ENCODE results near the gene RGS6. TPM values are rescaled to one million over a fixed set of nuclear protein-coding genes. Genes with fewer than 3 reads are reported as not detected.

The RGS6 gene
- total and polyA plus RNA-seq, 2 experiments from 2014 or later = not detected

GRCh38 chr14:72544615-72545387 lies 612.6 kb downstream of the RGS6 start:
- no peak for DNase-seq
- H3K4me1 ChIP-seq (ENCODE audit: insufficient read depth) = no peaks in the 10 kb centered on the region
- H3F3A ChIP-seq (ENCODE audit: insufficient read depth) = no peaks in the 10 kb centered on the region
- H3K9me3 ChIP-seq (ENCODE audit: low read depth) = no peaks in the 10 kb centered on the region
- in situ Hi-C loops (cut with MboI) = no loop called here
- H3K9ac ChIP-seq = no peak overlapping the region
- no peak overlapping the region for H3K4me3 ChIP-seq
- no peak overlapping the region for H2AFZ ChIP-seq
- H3K27me3 ChIP-seq (replicated peaks; ENCODE audit: insufficient read depth) = no peaks in the 10 kb centered on the region
- WGBS, 2 experiments (ENCODE audit: low coverage in 1 of 2, low lambda C conversion rate in 2 of 2, missing lambda C conversion rate in 2 of 2) = 50 to 61% methylated on average over 8 of the region's 8 CpGs
- no peaks in the 10 kb centered on the region for H4K20me1 ChIP-seq (ENCODE audit: insufficient read depth)
- no peaks in the 10 kb centered on the region for H3K79me2 ChIP-seq (ENCODE audit: insufficient read depth)
- H3K4me2 ChIP-seq (ENCODE audit: unreplicated experiment) = no peak overlapping the region
- no peaks in the 10 kb centered on the region for H3K9me2 ChIP-seq (ENCODE audit: insufficient read depth)
- H3K27ac ChIP-seq = no peak overlapping the region
- no peaks in the 10 kb centered on the region for H3K36me3 ChIP-seq (ENCODE audit: low read depth)
- no peak for TF ChIP-seq EZH2phosphoT487 (IDR thresholded peaks at IDR 0.05; ENCODE audit: insufficient read depth, low read depth)
- TF ChIP-seq EZH2 (IDR thresholded peaks at IDR 0.05; ENCODE audit: insufficient read depth, poor library complexity, severe bottlenecking) = no peak

- no peaks in the 10 kb centered on the region for H3K36me3 ChIP-seq (ENCODE audit: low read depth)
- in situ Hi-C loops (cut with MboI) = no loop called here
- no peak overlapping the region for H3K27ac ChIP-seq
- H3F3A ChIP-seq (ENCODE audit: insufficient read depth) = no peaks in the 10 kb centered on the region
- no peaks in the 10 kb centered on the region for H3K79me2 ChIP-seq (ENCODE audit: insufficient read depth)
- no peak for TF ChIP-seq EZH2 (IDR thresholded peaks at IDR 0.05; ENCODE audit: insufficient read depth, poor library complexity, severe bottlenecking)
- TF ChIP-seq EZH2phosphoT487 (IDR thresholded peaks at IDR 0.05; ENCODE audit: insufficient read depth, low read depth) = no peak
- no peaks in the 10 kb centered on the region for H3K9me2 ChIP-seq (ENCODE audit: insufficient read depth)
- no peak overlapping the region for H3K4me2 ChIP-seq (ENCODE audit: unreplicated experiment)
- no peaks in the 10 kb centered on the region for H3K4me1 ChIP-seq (ENCODE audit: insufficient read depth)
- WGBS, 2 experiments (ENCODE audit: low coverage in 1 of 2, low lambda C conversion rate in 2 of 2, missing lambda C conversion rate in 2 of 2) = 68% methylated on average over 13 of the region's 13 CpGs
- peak; percentile 30 for DNase-seq
- no peaks in the 10 kb centered on the region for H3K27me3 ChIP-seq (replicated peaks; ENCODE audit: insufficient read depth)
- no peak overlapping the region for H3K9ac ChIP-seq
- no peaks in the 10 kb centered on the region for H4K20me1 ChIP-seq (ENCODE audit: insufficient read depth)
- H3K4me3 ChIP-seq = no peak overlapping the region
- no peak overlapping the region for H2AFZ ChIP-seq
- no peaks in the 10 kb centered on the region for H3K9me3 ChIP-seq (ENCODE audit: low read depth)
Measured at GRCh38 chr14:72545411-72546311, 613.4 kb downstream of the RGS6 start.

- Histone ChIP-seq H2AFZ (no peak overlapping the region), H3K9ac (no peak overlapping the region), H3K9me2 (ENCODE audit: insufficient read depth) (no peaks in the 10 kb centered on the region), H3K4me3 (no peak overlapping the region), H3K36me3 (ENCODE audit: low read depth) (no peaks in the 10 kb centered on the region), H3K79me2 (ENCODE audit: insufficient read depth) (no peaks in the 10 kb centered on the region), H3K4me2 (ENCODE audit: unreplicated experiment) (no peak overlapping the region), H3K27ac (no peak overlapping the region), H3K27me3 (replicated peaks; ENCODE audit: insufficient read depth) (no peaks in the 10 kb centered on the region), H3K4me1 (ENCODE audit: insufficient read depth) (no peaks in the 10 kb centered on the region), H3K9me3 (ENCODE audit: low read depth) (no peaks in the 10 kb centered on the region), H3F3A (ENCODE audit: insufficient read depth) (no peaks in the 10 kb centered on the region), H4K20me1 (ENCODE audit: insufficient read depth) (no peaks in the 10 kb centered on the region)
- TF ChIP-seq EZH2 (IDR thresholded peaks at IDR 0.05; ENCODE audit: insufficient read depth, poor library complexity, severe bottlenecking) (no peak), EZH2phosphoT487 (IDR thresholded peaks at IDR 0.05; ENCODE audit: insufficient read depth, low read depth) (no peak)
- WGBS, 2 experiments (ENCODE audit: low coverage in 1 of 2, low lambda C conversion rate in 2 of 2, missing lambda C conversion rate in 2 of 2) = 70 to 76% methylated on average over 16 of the region's 16 CpGs
- no peak for DNase-seq
- in situ Hi-C loops (cut with MboI) = no loop called here
Measured at GRCh38 chr14:72546344-72547016, 614.3 kb downstream of the RGS6 start.

- Histone ChIP-seq H3K27me3 (replicated peaks; ENCODE audit: insufficient read depth) (no peaks in the 10 kb centered on the region), H3K4me2 (ENCODE audit: unreplicated experiment) (no peak overlapping the region), H3F3A (ENCODE audit: insufficient read depth) (no peaks in the 10 kb centered on the region), H4K20me1 (ENCODE audit: insufficient read depth) (no peaks in the 10 kb centered on the region), H3K9ac (no peak overlapping the region), H3K27ac (no peak overlapping the region), H2AFZ (no peak overlapping the region), H3K9me3 (ENCODE audit: low read depth) (no peaks in the 10 kb centered on the region), H3K36me3 (ENCODE audit: low read depth) (no peaks in the 10 kb centered on the region), H3K9me2 (ENCODE audit: insufficient read depth) (no peaks in the 10 kb centered on the region), H3K4me3 (no peak overlapping the region), H3K4me1 (ENCODE audit: insufficient read depth) (no peaks in the 10 kb centered on the region), H3K79me2 (ENCODE audit: insufficient read depth) (no peaks in the 10 kb centered on the region)
- WGBS, 2 experiments (ENCODE audit: low coverage in 1 of 2, low lambda C conversion rate in 2 of 2, missing lambda C conversion rate in 2 of 2) = 66 to 70% methylated on average over 9 of the region's 9 CpGs
- no peak for DNase-seq
- TF ChIP-seq EZH2 (IDR thresholded peaks at IDR 0.05; ENCODE audit: insufficient read depth, poor library complexity, severe bottlenecking) = no peak
- no peak for TF ChIP-seq EZH2phosphoT487 (IDR thresholded peaks at IDR 0.05; ENCODE audit: insufficient read depth, low read depth)
- in situ Hi-C loops (cut with MboI) = no loop called here
Measured at GRCh38 chr14:72547999-72548398, 615.8 kb downstream of the RGS6 start.
